PC-9 (cell line): ENCODE measurements around the gene SLC52A3.

Experiments
- EZH2 ChIP-seq: fragments of 200-600 bp; sonication (generic); IDR thresholded peaks from 2 replicates; pipeline ENCODE4 v1.8.0; 2017; ENCODE audit warnings: antibody characterized with exemption, low read depth
- TF ChIP-seq, protein P1 (sequence below): fragments of 200-600 bp; sonication (generic); conservative IDR thresholded peaks from 2 replicates; pipeline ENCODE4 v1.6.1; 2017; ENCODE audit warnings: mixed run types, antibody characterized with exemption, mild to moderate bottlenecking, moderate library complexity

DNA sequence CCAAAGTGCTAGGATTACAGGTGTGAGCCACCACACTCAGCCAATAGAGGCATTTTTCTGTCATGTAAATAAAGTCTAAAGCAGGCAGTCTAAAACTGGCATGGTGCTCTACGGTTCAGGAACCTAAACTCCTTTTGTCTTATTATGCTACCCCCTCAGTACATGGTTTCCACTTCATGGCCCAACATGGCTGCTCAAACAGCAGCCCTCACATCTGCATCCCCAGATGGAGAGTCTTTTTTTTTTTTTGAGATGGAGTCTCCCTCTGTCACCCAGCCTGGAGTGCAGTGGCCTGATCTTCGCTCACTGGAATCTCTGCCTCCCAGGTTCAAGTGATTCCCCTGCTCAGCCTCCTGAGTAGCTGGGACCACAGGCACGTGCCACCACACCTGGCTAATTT lies 38.3 kb downstream of the SLC52A3 start:
- TF ChIP-seq, protein P1, sequence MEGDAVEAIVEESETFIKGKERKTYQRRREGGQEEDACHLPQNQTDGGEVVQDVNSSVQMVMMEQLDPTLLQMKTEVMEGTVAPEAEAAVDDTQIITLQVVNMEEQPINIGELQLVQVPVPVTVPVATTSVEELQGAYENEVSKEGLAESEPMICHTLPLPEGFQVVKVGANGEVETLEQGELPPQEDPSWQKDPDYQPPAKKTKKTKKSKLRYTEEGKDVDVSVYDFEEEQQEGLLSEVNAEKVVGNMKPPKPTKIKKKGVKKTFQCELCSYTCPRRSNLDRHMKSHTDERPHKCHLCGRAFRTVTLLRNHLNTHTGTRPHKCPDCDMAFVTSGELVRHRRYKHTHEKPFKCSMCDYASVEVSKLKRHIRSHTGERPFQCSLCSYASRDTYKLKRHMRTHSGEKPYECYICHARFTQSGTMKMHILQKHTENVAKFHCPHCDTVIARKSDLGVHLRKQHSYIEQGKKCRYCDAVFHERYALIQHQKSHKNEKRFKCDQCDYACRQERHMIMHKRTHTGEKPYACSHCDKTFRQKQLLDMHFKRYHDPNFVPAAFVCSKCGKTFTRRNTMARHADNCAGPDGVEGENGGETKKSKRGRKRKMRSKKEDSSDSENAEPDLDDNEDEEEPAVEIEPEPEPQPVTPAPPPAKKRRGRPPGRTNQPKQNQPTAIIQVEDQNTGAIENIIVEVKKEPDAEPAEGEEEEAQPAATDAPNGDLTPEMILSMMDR, result no peak
- no peak for TF ChIP-seq EZH2
